DOHH2 (cell line): ENCODE results near the gene ACER1.

Source experiments
- EZH2phosphoT487 ChIP-seq: fragments of 200-600 bp; sonication (generic); IDR thresholded peaks from 2 replicates; pipeline ENCODE4 v1.6.1; 2017; ENCODE audit warnings: borderline replicate concordance, mild to moderate bottlenecking, antibody characterized with exemption, low read length, moderate library complexity, mixed read lengths
- TF ChIP-seq, protein P1 (sequence below): fragments of 200-600 bp; sonication (generic); IDR thresholded peaks from one replicate; pipeline ENCODE4 v1.5.1; 2014; ENCODE audit warnings: antibody characterized with exemption, mild to moderate bottlenecking, low read depth, low read length; ENCODE audit not compliant: poor library complexity, severe bottlenecking

DNA sequence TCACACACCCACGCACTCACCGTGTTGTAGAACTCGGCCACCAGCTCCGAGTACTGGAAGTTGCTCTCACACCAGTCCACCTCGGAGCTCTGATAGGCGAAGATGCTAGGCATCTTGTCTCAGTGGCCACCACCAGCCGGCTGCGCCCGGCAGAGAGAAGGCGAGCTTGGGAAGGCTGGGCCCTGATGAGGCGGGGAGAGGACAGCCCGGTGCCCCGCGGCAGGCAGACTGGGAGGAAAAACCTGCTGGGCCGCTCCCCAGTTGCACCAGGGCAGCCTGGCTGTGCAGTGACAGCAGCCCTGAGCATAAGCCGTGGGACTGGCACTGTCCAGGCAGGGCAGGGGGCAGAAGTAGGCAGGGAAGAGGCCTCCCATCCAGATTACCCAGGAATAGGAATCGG lies at the start of gene ACER1:
- TF ChIP-seq, protein P1, sequence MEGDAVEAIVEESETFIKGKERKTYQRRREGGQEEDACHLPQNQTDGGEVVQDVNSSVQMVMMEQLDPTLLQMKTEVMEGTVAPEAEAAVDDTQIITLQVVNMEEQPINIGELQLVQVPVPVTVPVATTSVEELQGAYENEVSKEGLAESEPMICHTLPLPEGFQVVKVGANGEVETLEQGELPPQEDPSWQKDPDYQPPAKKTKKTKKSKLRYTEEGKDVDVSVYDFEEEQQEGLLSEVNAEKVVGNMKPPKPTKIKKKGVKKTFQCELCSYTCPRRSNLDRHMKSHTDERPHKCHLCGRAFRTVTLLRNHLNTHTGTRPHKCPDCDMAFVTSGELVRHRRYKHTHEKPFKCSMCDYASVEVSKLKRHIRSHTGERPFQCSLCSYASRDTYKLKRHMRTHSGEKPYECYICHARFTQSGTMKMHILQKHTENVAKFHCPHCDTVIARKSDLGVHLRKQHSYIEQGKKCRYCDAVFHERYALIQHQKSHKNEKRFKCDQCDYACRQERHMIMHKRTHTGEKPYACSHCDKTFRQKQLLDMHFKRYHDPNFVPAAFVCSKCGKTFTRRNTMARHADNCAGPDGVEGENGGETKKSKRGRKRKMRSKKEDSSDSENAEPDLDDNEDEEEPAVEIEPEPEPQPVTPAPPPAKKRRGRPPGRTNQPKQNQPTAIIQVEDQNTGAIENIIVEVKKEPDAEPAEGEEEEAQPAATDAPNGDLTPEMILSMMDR: no peak
- no peak for TF ChIP-seq EZH2phosphoT487
